Stimulated activated CD4-positive, alpha-beta T cell treated with anti-CD3 and anti-CD28 coated beads, Interleukin-12 subunit alpha, Interleukin-12 subunit beta, amount 100 ng/mL, for 24 hours (primary cell): ENCODE measurements around the gene ZNF385B.

Experiments used
- DNase-seq, 2 experiments: peaks; one replicate each; pipeline ENCODE4 v3.0.0-alpha.2; 2020; ENCODE audit warnings: low read depth in 2 of 2

Gene ZNF385B

GRCh38 chr2:179584760-179585159 lies 276.7 kb downstream of the ZNF385B start:
- no peak for DNase-seq

GRCh38 chr2:179581605-179582004 lies 279.8 kb downstream of the ZNF385B start:
- DNase-seq, result no peak

- DNase-seq, result no peak
These were observed 280.9 kb downstream of the ZNF385B start for GRCh38 chr2:179580378-179581146.

GRCh38 chr2:179579800-179580199 lies 281.6 kb downstream of the ZNF385B start:
- no peak for DNase-seq

- no peak for DNase-seq
These were observed 283.1 kb downstream of the ZNF385B start for GRCh38 chr2:179578171-179578916.

GRCh38 chr2:179574061-179574519 lies 287.3 kb downstream of the ZNF385B start:
- no peak for DNase-seq

- no peak for DNase-seq
These were observed 288.9 kb downstream of the ZNF385B start for GRCh38 chr2:179572544-179572943.

- DNase-seq, result no peak
These were observed 289.7 kb downstream of the ZNF385B start for GRCh38 chr2:179571721-179572120.

GRCh38 chr2:179571252-179571651 lies 290.2 kb downstream of the ZNF385B start:
- no peak for DNase-seq

GRCh38 chr2:179569831-179570233 lies 291.6 kb downstream of the ZNF385B start:
- no peak for DNase-seq

GRCh38 chr2:179565807-179566206 lies 295.6 kb downstream of the ZNF385B start:
- DNase-seq, result no peak

GRCh38 chr2:179562330-179562885 lies 299.0 kb downstream of the ZNF385B start:
- no peak for DNase-seq

GRCh38 chr2:179561702-179562101 lies 299.7 kb downstream of the ZNF385B start:
- no peak for DNase-seq

- no peak for DNase-seq
These were observed 301.1 kb downstream of the ZNF385B start for GRCh38 chr2:179560257-179560735.

- DNase-seq, result no peak
These were observed 302.2 kb downstream of the ZNF385B start for GRCh38 chr2:179559108-179559806.

GRCh38 chr2:179558010-179558934 lies 303.1 kb downstream of the ZNF385B start:
- DNase-seq, result no peak

GRCh38 chr2:179556425-179556824 lies 305.0 kb downstream of the ZNF385B start:
- DNase-seq, result no peak

GRCh38 chr2:179555691-179556283 lies 305.6 kb downstream of the ZNF385B start:
- no peak for DNase-seq

GRCh38 chr2:179554639-179555386 lies 306.6 kb downstream of the ZNF385B start:
- DNase-seq, result no peak

- DNase-seq, result no peak
These were observed 308.0 kb downstream of the ZNF385B start for GRCh38 chr2:179553382-179553781.
